Measurements from ENCODE around the gene GLT6D1. TPM values are rescaled to one million over a fixed set of nuclear protein-coding genes. Genes with fewer than 3 reads are reported as not detected.

GLT6D1 gene
- total RNA-seq, 1 donor from 2014 or later, result not detected

- no peaks in the 10 kb centered on the region for H4K20me1 ChIP-seq (ENCODE audit: insufficient read depth, low read length)
- no peak overlapping the region for H3K4me2 ChIP-seq (ENCODE audit: low read length)
- no peaks in the 10 kb centered on the region for H3K4me1 Mint-ChIP-seq (ENCODE audit: low read depth, unreplicated experiment)
- H3K36me3 ChIP-seq (ENCODE audit: insufficient read depth, low read length), result no peaks in the 10 kb centered on the region
- FAIRE-seq (no peak), DNase-seq (ENCODE audit: low read depth) (no peak)
- no peak overlapping the region for H3K27ac ChIP-seq (ENCODE audit: low read depth, low read length)
- H3K27me3 ChIP-seq (ENCODE audit: insufficient read depth, low read length), result no peaks in the 10 kb centered on the region
- no peak overlapping the region for H3K4me3 Mint-ChIP-seq (ENCODE audit: unreplicated experiment)
- H3K9ac ChIP-seq (ENCODE audit: low read length), result no peak overlapping the region
- H3K4me3 ChIP-seq (ENCODE audit: insufficient read depth, low read depth, low read length), result no peak overlapping the region
- peaks cover 7% of the 10 kb centered on the region for H3K9me3 Mint-ChIP-seq (ENCODE audit: unreplicated experiment)
- no peaks in the 10 kb centered on the region for H3K79me2 ChIP-seq (ENCODE audit: insufficient read depth, low read length)
- H3K36me3 Mint-ChIP-seq (ENCODE audit: low read depth, unreplicated experiment), result no peaks in the 10 kb centered on the region
- no peak overlapping the region for H2AFZ ChIP-seq (ENCODE audit: low read depth, low read length)
- no peaks in the 10 kb centered on the region for H3K4me1 ChIP-seq (ENCODE audit: insufficient read depth, low read length)
- no peak overlapping the region for H3K27ac Mint-ChIP-seq (ENCODE audit: unreplicated experiment)
- H3K27me3 Mint-ChIP-seq (ENCODE audit: low read depth, unreplicated experiment), result peaks cover 30% of the 10 kb centered on the region
- H3K9me3 ChIP-seq (ENCODE audit: insufficient read depth, low read depth, low read length), result no peaks in the 10 kb centered on the region
- TF ChIP-seq EZH2 (IDR thresholded peaks at IDR 0.05; ENCODE audit: insufficient read depth, low read length), result no peak
Measured at GRCh38 chr9:135613946-135614805, 25.2 kb downstream of the GLT6D1 start.

- Mint-ChIP-seq H3K4me1 (ENCODE audit: low read depth, unreplicated experiment) (no peaks in the 10 kb centered on the region), H3K36me3 (ENCODE audit: low read depth, unreplicated experiment) (no peaks in the 10 kb centered on the region), H3K9me3 (ENCODE audit: unreplicated experiment) (peaks cover 7% of the 10 kb centered on the region), H3K27me3 (ENCODE audit: low read depth, unreplicated experiment) (peaks cover 22% of the 10 kb centered on the region), H3K4me3 (ENCODE audit: unreplicated experiment) (no peak overlapping the region), H3K27ac (ENCODE audit: unreplicated experiment) (no peak overlapping the region)
- H4K20me1 ChIP-seq (ENCODE audit: insufficient read depth, low read length), result no peaks in the 10 kb centered on the region
- H3K36me3 ChIP-seq (ENCODE audit: insufficient read depth, low read length), result no peaks in the 10 kb centered on the region
- H3K27me3 ChIP-seq (ENCODE audit: insufficient read depth, low read length), result no peaks in the 10 kb centered on the region
- H3K4me1 ChIP-seq (ENCODE audit: insufficient read depth, low read length), result no peaks in the 10 kb centered on the region
- H2AFZ ChIP-seq (ENCODE audit: low read depth, low read length), result no peak overlapping the region
- no peaks in the 10 kb centered on the region for H3K79me2 ChIP-seq (ENCODE audit: insufficient read depth, low read length)
- no peak overlapping the region for H3K9ac ChIP-seq (ENCODE audit: low read length)
- DNase-seq (ENCODE audit: low read depth) (no peak), FAIRE-seq (no peak)
- H3K4me3 ChIP-seq (ENCODE audit: insufficient read depth, low read depth, low read length), result no peak overlapping the region
- no peak overlapping the region for H3K4me2 ChIP-seq (ENCODE audit: low read length)
- TF ChIP-seq EZH2 (IDR thresholded peaks at IDR 0.05; ENCODE audit: insufficient read depth, low read length) (no peak), CTCF (IDR thresholded peaks at IDR 0.05; ENCODE audit: insufficient read depth, low read depth, low read length) (no peak)
- no peaks in the 10 kb centered on the region for H3K9me3 ChIP-seq (ENCODE audit: insufficient read depth, low read depth, low read length)
- H3K27ac ChIP-seq (ENCODE audit: low read depth, low read length), result no peak overlapping the region
Measured at GRCh38 chr9:135612981-135613910, 26.1 kb downstream of the GLT6D1 start.

GRCh38 chr9:135612437-135612836 lies 26.9 kb downstream of the GLT6D1 start:
- H3K36me3 ChIP-seq (ENCODE audit: insufficient read depth, low read length), result no peaks in the 10 kb centered on the region
- FAIRE-seq (no peak), DNase-seq (ENCODE audit: low read depth) (no peak)
- H3K36me3 Mint-ChIP-seq (ENCODE audit: low read depth, unreplicated experiment), result no peaks in the 10 kb centered on the region
- H3K27ac Mint-ChIP-seq (ENCODE audit: unreplicated experiment), result no peak overlapping the region
- no peaks in the 10 kb centered on the region for H3K4me1 Mint-ChIP-seq (ENCODE audit: low read depth, unreplicated experiment)
- no peak for TF ChIP-seq EZH2 (IDR thresholded peaks at IDR 0.05; ENCODE audit: insufficient read depth, low read length)
- no peak for TF ChIP-seq CTCF (IDR thresholded peaks at IDR 0.05; ENCODE audit: insufficient read depth, low read depth, low read length)
- H3K27me3 ChIP-seq (ENCODE audit: insufficient read depth, low read length), result no peaks in the 10 kb centered on the region
- no peak overlapping the region for H3K9ac ChIP-seq (ENCODE audit: low read length)
- H3K27me3 Mint-ChIP-seq (ENCODE audit: low read depth, unreplicated experiment), result peaks cover 20% of the 10 kb centered on the region
- no peak overlapping the region for H2AFZ ChIP-seq (ENCODE audit: low read depth, low read length)
- H3K9me3 Mint-ChIP-seq (ENCODE audit: unreplicated experiment), result peaks cover 7% of the 10 kb centered on the region
- no peaks in the 10 kb centered on the region for H3K79me2 ChIP-seq (ENCODE audit: insufficient read depth, low read length)
- no peak overlapping the region for H3K27ac ChIP-seq (ENCODE audit: low read depth, low read length)
- H4K20me1 ChIP-seq (ENCODE audit: insufficient read depth, low read length), result no peaks in the 10 kb centered on the region
- H3K4me3 ChIP-seq (ENCODE audit: insufficient read depth, low read depth, low read length), result no peak overlapping the region
- H3K9me3 ChIP-seq (ENCODE audit: insufficient read depth, low read depth, low read length), result no peaks in the 10 kb centered on the region
- H3K4me2 ChIP-seq (ENCODE audit: low read length), result no peak overlapping the region
- no peaks in the 10 kb centered on the region for H3K4me1 ChIP-seq (ENCODE audit: insufficient read depth, low read length)
- H3K4me3 Mint-ChIP-seq (ENCODE audit: unreplicated experiment), result no peak overlapping the region

Data from astrocyte (in vitro differentiated cells and primary cell).